Measurements from ENCODE around the gene HEYL. TPM values are rescaled to one million over a fixed set of nuclear protein-coding genes. Genes with fewer than 3 reads are reported as not detected.

The HEYL gene
- total RNA-seq, 6 experiments from 2014 or later = not detected

DNA sequence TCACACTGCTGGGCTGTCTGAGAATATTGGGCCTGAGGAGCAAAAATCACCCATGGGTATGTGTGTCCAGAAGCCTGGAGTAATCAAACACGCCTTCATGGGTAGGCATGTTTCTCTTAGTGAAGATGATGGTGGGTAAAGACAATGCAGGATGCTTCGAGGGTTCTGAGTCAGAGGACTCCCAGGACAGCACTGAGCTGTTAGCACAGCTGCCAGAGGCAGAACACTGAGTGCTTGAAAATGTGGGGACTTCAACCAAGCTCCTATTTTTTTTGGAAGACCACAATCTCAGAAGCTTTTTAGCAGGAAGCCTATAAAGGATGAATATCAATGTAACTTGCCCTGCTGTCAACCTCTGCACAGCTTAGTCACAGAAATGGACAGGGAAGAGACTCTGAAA lies 40.4 kb upstream of the HEYL start:
- TF ChIP-seq, protein P1, sequence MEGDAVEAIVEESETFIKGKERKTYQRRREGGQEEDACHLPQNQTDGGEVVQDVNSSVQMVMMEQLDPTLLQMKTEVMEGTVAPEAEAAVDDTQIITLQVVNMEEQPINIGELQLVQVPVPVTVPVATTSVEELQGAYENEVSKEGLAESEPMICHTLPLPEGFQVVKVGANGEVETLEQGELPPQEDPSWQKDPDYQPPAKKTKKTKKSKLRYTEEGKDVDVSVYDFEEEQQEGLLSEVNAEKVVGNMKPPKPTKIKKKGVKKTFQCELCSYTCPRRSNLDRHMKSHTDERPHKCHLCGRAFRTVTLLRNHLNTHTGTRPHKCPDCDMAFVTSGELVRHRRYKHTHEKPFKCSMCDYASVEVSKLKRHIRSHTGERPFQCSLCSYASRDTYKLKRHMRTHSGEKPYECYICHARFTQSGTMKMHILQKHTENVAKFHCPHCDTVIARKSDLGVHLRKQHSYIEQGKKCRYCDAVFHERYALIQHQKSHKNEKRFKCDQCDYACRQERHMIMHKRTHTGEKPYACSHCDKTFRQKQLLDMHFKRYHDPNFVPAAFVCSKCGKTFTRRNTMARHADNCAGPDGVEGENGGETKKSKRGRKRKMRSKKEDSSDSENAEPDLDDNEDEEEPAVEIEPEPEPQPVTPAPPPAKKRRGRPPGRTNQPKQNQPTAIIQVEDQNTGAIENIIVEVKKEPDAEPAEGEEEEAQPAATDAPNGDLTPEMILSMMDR (IDR thresholded peaks at IDR 0.05) = no peak
- H3K27me3 Mint-ChIP-seq (ENCODE audit: insufficient read depth) = peaks cover 40% of the 10 kb centered on the region
- peaks cover 27% of the 10 kb centered on the region for H3K4me1 Mint-ChIP-seq (ENCODE audit: low read depth)
- no peak overlapping the region for H3K4me3 Mint-ChIP-seq
- no peak for DNase-seq
- no peak overlapping the region for H3K27ac Mint-ChIP-seq
- no peaks in the 10 kb centered on the region for H3K9me3 Mint-ChIP-seq
- H3K36me3 Mint-ChIP-seq (ENCODE audit: low read depth) = no peaks in the 10 kb centered on the region

DNA sequence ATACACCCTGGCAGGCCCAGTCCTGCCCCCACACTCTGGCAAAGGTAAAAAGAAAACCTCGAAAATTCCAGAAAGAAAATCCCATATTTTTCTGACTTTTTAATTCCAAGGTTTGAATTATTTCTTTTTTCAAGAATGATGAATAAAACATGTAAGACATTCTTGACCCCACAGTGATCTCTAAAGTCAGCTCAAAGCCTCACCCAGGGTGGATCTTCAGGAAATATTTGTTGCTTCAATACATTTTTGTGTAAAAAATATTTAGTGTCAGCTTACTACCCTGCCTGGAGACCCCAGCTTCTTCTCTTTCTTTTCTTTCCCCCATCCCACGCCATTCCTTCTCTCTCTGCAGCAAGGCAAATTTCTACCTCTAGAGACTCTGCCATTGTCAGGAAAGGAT lies 39.4 kb upstream of the HEYL start:
- TF ChIP-seq, protein P1 (IDR thresholded peaks at IDR 0.05) = no peak
- Mint-ChIP-seq H3K27ac (no peak overlapping the region), H3K4me1 (ENCODE audit: low read depth) (peaks cover 27% of the 10 kb centered on the region), H3K9me3 (no peaks in the 10 kb centered on the region), H3K27me3 (ENCODE audit: insufficient read depth) (peaks cover 36% of the 10 kb centered on the region), H3K36me3 (ENCODE audit: low read depth) (no peaks in the 10 kb centered on the region), H3K4me3 (no peak overlapping the region)
- DNase-seq = no peak

DNA sequence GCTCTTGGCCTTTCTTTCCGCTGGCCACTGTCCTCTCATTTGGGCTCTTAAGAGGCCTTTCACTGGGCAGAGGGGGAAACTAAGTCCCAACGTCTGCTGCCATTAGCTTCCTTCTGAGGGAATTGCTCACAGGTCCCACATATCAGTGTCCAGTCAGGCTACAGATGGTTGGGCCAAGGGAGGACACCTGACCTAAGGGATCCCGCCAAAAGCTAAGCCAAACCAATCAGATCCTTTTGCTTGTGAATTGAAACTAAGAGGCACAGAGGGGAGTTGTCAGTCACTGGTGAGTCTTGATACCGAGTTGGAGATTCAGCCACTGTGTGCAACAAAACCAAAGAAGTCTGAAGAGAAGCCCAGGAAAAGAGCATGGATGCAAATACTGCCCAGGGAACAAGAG lies 38.2 kb upstream of the HEYL start:
- H3K9me3 Mint-ChIP-seq = no peaks in the 10 kb centered on the region
- H3K36me3 Mint-ChIP-seq (ENCODE audit: low read depth) = no peaks in the 10 kb centered on the region
- TF ChIP-seq, protein P1 (IDR thresholded peaks at IDR 0.05) = no peak
- H3K27ac Mint-ChIP-seq = no peak overlapping the region
- H3K4me3 Mint-ChIP-seq = no peak overlapping the region
- H3K27me3 Mint-ChIP-seq (ENCODE audit: insufficient read depth) = peaks cover 29% of the 10 kb centered on the region
- peaks cover 27% of the 10 kb centered on the region for H3K4me1 Mint-ChIP-seq (ENCODE audit: low read depth)
- DNase-seq = no peak

DNA sequence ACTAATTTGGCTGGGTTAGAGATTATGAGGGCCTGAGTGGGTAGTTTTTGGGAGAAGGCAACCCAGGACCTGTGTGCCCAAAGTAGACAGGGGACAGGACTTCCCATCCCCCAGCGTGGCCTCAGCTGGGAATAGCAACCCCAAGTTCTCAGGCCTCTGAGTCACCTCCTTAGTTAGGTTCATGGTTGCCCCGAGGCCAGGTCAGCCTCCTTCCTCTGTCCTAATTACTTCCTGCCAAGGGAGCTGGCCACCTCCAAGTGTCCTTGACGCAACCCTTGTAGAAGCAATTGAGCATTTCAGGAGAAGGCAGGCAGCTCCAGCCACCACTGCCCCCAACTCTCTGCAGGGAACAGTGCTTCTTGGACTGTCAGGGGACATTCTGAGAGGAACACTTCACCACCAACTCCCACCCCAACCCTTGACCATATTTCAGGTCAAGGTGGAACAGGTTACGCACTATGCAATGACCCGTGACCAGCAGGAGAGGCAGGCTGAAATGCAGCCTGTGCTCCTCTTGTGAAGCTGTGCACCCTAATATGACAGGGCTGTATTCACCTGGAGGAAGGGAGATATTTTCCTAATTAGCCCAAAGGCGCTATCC lies 37.6 kb upstream of the HEYL start:
- no peaks in the 10 kb centered on the region for H3K36me3 Mint-ChIP-seq (ENCODE audit: low read depth)
- TF ChIP-seq, protein P1 (IDR thresholded peaks at IDR 0.05) = no peak
- H3K9me3 Mint-ChIP-seq = no peaks in the 10 kb centered on the region
- H3K27ac Mint-ChIP-seq = no peak overlapping the region
- no peak for DNase-seq
- peaks cover 32% of the 10 kb centered on the region for H3K4me1 Mint-ChIP-seq (ENCODE audit: low read depth)
- no peak overlapping the region for H3K4me3 Mint-ChIP-seq
- H3K27me3 Mint-ChIP-seq (ENCODE audit: insufficient read depth) = peaks cover 24% of the 10 kb centered on the region

DNA sequence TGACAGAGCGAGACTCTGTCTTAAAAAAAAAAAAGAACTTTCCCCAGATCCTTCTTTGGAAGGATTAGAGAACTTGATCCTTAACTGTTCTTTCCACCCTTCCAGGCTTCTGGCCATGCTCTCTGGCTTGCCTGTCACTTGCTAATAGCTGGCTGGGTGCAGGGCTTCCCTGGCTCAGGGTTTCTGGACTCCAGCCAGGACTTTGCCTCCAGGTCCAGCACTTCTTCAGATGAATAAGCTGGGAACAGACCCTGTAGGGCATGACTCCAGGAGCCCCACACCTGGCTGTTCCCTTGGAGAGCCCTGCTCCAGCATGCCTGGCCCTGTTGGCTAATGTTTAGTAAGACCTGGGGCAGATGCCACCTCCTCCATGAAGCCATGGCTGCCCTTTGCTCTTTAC lies 35.8 kb upstream of the HEYL start:
- DNase-seq = no peak
- Mint-ChIP-seq H3K36me3 (ENCODE audit: low read depth) (no peaks in the 10 kb centered on the region), H3K9me3 (no peaks in the 10 kb centered on the region), H3K27me3 (ENCODE audit: insufficient read depth) (peaks cover 16% of the 10 kb centered on the region), H3K4me1 (ENCODE audit: low read depth) (peaks cover 27% of the 10 kb centered on the region), H3K27ac (no peak overlapping the region), H3K4me3 (no peak overlapping the region)
- TF ChIP-seq, protein P1 (IDR thresholded peaks at IDR 0.05) = no peak

DNA sequence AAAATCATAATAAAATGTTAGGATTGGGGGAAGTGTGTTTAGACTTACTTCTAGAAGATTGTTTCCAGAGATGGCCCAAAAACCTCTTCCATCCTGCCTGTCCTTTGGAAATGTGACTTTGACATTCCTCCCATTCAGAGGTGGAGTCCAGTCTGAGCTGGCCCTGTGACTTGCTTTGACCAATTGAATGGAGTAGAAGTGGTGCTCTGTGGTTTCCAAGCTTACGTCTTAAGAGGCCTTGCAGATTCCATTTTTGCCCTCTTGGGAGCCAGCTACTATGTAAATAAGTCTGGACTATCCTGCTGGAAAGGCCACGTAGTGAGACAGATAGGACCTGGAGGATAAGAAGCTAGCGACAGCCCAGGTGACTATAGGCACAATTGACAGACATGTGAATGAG lies 33.8 kb upstream of the HEYL start:
- Mint-ChIP-seq H3K27me3 (ENCODE audit: insufficient read depth) (peaks cover 22% of the 10 kb centered on the region), H3K27ac (no peak overlapping the region), H3K9me3 (no peaks in the 10 kb centered on the region), H3K4me3 (no peak overlapping the region), H3K36me3 (ENCODE audit: low read depth) (no peaks in the 10 kb centered on the region), H3K4me1 (ENCODE audit: low read depth) (peaks cover 17% of the 10 kb centered on the region)
- no peak for DNase-seq
- TF ChIP-seq, protein P1 (IDR thresholded peaks at IDR 0.05) = no peak

All from HFFc6 (cell line).